ENCODE data around the gene NCK2.
A peak's percentile ranks its signal among the peaks of the same experiment; 100 is the strongest.

The NCK2 gene

DNA sequence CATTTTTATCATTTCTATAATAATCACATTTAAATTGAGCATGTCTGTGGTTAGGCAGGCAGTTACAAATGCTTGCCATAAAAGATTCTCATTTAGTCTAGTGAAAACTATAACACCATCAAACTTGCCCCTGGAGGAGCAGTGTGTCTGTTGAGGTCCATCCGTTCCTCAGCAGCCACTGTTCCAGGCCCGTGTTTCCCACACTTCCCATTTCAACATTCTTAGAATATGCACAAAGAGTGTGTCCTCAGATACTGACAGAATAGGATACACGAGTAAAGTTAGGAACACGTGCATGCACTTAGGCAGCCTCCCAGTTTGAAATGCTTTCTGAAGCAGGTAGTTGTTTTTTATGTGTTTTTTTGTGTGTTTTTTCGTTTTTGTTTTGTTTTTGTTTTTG is 39.9 kb downstream of the NCK2 start:
- Mint-ChIP-seq H3K4me3 (peak overlapping the region; percentile 5), H3K36me3 (peaks cover 5% of the 10 kb centered on the region), H3K4me1 (ENCODE audit: low read depth) (peaks cover 98% of the 10 kb centered on the region), H3K9me3 (ENCODE audit: low read depth) (no peaks in the 10 kb centered on the region), H3K27ac (peak overlapping the region; percentile 97), H3K27me3 (no peaks in the 10 kb centered on the region)

- H3K36me3 Mint-ChIP-seq, result peaks cover 5% of the 10 kb centered on the region
- no peak overlapping the region for H3K4me3 Mint-ChIP-seq
Measured at GRCh38 chr2:105785095-105785847, 40.6 kb downstream of the NCK2 start.

DNA sequence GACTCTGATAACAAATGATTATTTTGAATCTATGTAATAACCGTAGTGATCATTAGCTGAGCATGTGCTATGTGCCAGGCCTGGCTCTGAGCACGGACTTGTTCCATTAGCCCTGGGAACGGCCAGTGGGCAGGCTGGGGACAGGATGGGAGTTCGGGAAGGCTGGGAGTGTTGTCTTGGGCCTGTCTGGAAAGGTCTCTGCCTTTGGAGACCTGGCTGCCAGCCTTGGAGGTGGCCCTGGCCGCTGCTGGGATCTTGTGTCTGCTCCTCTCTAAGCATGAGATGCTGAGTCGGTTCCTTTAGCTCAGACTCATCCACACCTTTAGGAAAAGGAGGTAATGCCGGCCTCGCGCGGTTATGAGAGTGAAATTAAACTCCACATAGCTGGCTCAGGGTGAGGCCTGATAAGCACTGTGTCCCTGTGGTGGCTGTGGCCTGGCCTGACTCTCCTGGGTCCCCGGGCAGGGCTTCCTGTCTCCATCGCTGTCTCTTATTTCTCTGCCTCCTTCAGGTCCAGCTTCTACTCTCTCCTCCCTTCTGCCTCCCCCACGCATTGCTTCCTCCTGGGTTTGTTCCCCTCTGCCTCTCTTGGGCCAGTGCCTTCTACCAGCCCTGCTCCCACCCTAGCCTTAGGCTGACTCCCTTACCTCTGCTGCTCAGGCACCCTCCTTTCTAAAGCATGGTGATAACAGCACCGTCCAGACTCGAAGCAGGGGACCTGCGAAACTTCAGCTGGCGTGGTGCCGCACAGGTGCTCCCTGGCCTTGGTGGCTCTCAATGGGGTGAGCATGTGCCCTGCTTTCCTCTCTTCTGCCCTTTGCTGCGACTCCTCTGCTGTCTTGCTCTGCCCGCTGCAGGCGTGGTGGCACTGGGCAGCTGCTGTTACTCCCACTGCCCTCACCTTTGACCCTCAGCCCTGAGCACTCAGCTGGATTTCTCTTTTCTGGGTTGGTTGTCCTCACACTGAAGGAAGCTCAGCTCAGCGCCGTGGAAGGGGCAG is 41.8 kb downstream of the NCK2 start:
- H3K27me3 Mint-ChIP-seq, result no peaks in the 10 kb centered on the region
- peak overlapping the region; percentile 80 for H3K4me3 Mint-ChIP-seq
- H3K4me1 Mint-ChIP-seq (ENCODE audit: low read depth), result peaks cover 99% of the 10 kb centered on the region
- peaks cover 3% of the 10 kb centered on the region for H3K36me3 Mint-ChIP-seq
- peak overlapping the region; percentile 97 for H3K27ac Mint-ChIP-seq
- no peaks in the 10 kb centered on the region for H3K9me3 Mint-ChIP-seq (ENCODE audit: low read depth)

More at GRCh38 chr2:105785095-105785847, 40.6 kb downstream of the NCK2 start:
- H3K9me3 Mint-ChIP-seq (ENCODE audit: low read depth), result no peaks in the 10 kb centered on the region
- H3K4me1 Mint-ChIP-seq (ENCODE audit: low read depth), result peaks cover 99% of the 10 kb centered on the region
- peak overlapping the region; percentile 97 for H3K27ac Mint-ChIP-seq
- H3K27me3 Mint-ChIP-seq, result no peaks in the 10 kb centered on the region

DNA sequence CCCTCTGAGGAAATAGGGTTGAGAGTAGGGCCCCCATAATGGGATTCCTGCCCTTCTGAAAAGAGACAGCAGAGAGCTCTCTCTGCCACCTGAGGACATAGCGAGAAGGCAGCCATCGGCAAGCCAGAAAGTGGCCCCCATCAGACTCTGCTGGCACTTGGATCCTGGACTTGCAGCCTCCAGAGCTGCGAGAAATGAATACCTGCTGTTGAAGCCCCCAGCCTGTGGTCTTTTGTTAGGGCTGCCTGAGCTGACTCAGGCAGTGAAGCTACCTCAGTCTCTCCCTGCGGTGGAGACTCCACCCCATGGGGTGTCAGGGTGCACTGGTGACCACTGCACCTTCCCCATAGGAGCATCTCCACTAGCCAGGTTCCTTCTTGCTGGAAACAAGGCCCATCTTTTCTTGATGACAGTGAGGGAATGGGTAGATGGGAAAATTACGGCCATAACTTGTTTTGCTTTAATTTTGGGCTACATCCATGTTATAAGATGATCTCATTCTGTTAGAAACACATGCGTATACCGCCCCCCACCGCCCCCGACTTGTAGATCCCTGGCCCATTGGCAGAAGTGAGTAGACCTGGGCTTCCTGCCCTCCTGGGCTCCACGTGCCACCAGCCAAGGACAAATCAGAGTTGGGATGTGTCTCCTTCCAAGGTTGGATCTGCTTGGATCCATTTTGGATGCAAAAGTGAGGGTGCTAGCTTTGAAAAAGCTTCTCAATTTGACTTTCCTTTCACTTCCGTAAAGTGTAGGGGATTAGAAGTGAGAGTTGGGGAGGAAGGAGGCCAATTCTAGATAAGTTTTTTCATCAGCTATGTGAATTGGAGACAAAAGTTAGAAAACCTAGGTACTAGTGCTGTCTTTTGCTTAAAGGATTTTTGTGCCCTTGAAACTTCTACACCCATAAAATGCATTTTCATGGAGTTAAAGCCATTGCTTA is 42.9 kb downstream of the NCK2 start:
- Mint-ChIP-seq H3K27ac (peak overlapping the region; percentile 97), H3K36me3 (peaks cover 6% of the 10 kb centered on the region), H3K9me3 (ENCODE audit: low read depth) (no peaks in the 10 kb centered on the region), H3K27me3 (no peaks in the 10 kb centered on the region), H3K4me3 (peak overlapping the region; percentile 63), H3K4me1 (ENCODE audit: low read depth) (peaks cover 99% of the 10 kb centered on the region)

GRCh38 chr2:105788670-105789290 is 44.1 kb downstream of the NCK2 start:
- Mint-ChIP-seq H3K36me3 (peaks cover 10% of the 10 kb centered on the region), H3K27ac (peak overlapping the region; percentile 96), H3K4me1 (ENCODE audit: low read depth) (peaks cover 99% of the 10 kb centered on the region), H3K4me3 (peak overlapping the region; percentile 30), H3K9me3 (ENCODE audit: low read depth) (no peaks in the 10 kb centered on the region), H3K27me3 (no peaks in the 10 kb centered on the region)

DNA sequence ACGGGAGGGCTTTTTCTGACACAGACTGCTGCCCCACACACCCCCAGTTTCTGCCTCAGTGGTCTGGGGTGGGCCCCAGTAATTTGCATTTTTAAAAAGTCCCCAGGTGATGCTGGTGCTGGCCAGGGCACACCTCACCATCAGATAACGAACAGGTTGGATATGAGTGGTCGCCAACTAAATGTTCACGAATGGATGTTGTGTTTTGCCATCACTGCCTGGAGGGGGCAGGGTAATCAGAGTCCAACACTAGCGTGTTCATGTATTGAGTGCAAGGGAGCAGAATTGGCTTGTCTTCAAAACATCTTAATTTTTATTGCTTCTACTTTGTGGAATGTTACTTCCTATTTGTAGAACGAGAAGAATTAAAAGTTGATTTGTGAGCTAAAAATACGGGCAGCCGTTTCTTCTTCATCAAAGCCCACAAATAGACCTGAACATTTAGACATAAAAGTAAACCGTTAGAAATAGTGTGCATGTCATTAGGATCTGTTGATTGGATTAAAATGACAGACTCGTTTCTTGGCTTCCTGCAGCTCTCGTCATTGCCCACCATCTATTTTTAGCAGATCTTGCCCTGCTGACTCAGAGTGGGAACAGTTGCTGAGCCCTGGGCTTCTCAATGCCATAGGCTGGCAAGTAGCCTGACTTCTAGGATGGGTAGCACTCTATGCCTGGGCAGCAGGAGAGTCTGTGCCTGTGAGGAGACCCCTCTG is 45.2 kb downstream of the NCK2 start:
- H3K36me3 Mint-ChIP-seq, result peaks cover 10% of the 10 kb centered on the region
- peak overlapping the region; percentile 96 for H3K27ac Mint-ChIP-seq
- H3K27me3 Mint-ChIP-seq, result no peaks in the 10 kb centered on the region
- H3K4me1 Mint-ChIP-seq (ENCODE audit: low read depth), result peaks cover 93% of the 10 kb centered on the region
- H3K9me3 Mint-ChIP-seq (ENCODE audit: low read depth), result no peaks in the 10 kb centered on the region
- H3K4me3 Mint-ChIP-seq, result peak overlapping the region; percentile 81

- H3K4me1 Mint-ChIP-seq (ENCODE audit: low read depth), result peaks cover 93% of the 10 kb centered on the region
- H3K27me3 Mint-ChIP-seq, result no peaks in the 10 kb centered on the region
- H3K27ac Mint-ChIP-seq, result peak overlapping the region; percentile 96
- peak overlapping the region; percentile 81 for H3K4me3 Mint-ChIP-seq
- H3K9me3 Mint-ChIP-seq (ENCODE audit: low read depth), result no peaks in the 10 kb centered on the region
- peaks cover 10% of the 10 kb centered on the region for H3K36me3 Mint-ChIP-seq
Measured at GRCh38 chr2:105790461-105791149, 45.9 kb downstream of the NCK2 start.

- Mint-ChIP-seq H3K4me1 (ENCODE audit: low read depth) (peaks cover 93% of the 10 kb centered on the region), H3K27me3 (no peaks in the 10 kb centered on the region), H3K36me3 (peaks cover 8% of the 10 kb centered on the region), H3K9me3 (ENCODE audit: low read depth) (no peaks in the 10 kb centered on the region), H3K27ac (peak overlapping the region; percentile 96), H3K4me3 (peak overlapping the region; percentile 58)
Measured at GRCh38 chr2:105791229-105791628, 46.5 kb downstream of the NCK2 start.

- H3K4me1 Mint-ChIP-seq (ENCODE audit: low read depth), result peaks cover 93% of the 10 kb centered on the region
- no peaks in the 10 kb centered on the region for H3K27me3 Mint-ChIP-seq
- peak overlapping the region; percentile 96 for H3K27ac Mint-ChIP-seq
- H3K4me3 Mint-ChIP-seq, result peak overlapping the region; percentile 23
- peaks cover 8% of the 10 kb centered on the region for H3K36me3 Mint-ChIP-seq
- H3K9me3 Mint-ChIP-seq (ENCODE audit: low read depth), result no peaks in the 10 kb centered on the region
Measured at GRCh38 chr2:105792561-105792960, 47.8 kb downstream of the NCK2 start.

DNA sequence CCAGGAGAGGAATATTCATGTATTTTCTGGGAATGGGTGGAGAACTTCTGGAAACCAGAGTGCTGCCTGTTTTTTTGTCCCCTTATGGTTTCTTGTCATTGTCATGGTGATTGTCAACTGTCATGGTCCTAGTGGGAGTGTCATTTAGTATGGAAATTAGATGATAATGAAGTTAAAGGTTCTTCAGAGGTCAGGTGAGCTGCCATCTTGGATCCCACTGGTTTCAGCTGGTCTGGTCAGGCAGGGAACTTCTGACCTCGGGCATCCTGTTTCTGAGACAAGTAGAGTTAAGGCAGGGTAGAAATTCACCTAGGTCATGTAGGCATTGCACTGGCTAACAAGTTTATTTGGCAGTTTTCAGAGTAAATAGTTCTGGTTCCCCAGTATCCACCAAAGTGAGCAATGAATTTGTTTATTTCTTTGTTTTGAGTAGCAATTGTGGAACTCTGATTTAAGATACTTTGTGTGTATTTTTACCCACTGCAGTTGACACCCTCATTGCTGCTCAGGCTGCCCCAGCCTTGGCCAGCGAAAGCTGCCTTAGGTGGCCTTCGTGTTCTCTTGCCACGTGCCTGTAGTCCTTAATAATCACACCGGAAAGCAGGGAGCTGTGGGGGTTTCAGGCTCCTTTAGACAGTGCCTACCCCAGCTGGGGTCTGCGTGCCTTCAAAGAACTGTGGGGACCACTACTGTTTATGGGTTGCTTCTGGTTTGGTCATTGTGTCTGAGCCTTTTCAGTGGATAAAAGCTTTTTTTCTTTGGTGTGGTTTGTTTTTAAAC is 48.7 kb downstream of the NCK2 start:
- peak overlapping the region; percentile 96 for H3K27ac Mint-ChIP-seq

DNA sequence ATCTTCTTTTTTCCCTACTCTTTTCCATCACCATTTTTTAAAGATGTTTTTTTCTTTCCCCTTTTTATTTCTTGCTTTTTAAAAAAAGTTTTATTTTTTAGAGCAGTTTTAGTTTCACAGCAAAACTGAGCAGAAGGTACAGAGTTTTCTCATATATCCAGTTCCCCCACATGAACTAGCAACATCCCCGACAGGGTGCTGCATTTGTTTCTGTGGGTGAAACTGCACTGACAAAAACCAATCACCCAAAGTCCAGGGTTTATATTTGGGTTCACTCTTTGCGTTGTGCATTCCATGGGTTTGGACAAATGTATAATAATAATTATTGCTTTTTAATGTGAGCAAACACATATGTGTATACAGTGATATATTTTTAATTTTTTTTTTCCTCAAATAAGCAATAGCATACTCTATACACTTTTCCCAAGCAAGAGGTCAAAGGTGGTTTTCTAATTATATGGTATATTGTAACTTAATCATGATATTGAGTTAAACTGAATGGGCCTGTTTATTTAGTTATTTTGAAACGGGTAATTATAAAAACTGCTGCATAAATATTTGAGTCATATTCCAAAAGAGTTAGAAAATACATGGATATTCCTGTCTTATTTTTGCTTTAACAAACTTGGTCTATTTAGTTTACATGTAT is 50.3 kb downstream of the NCK2 start:
- H3K36me3 Mint-ChIP-seq, result peaks cover 8% of the 10 kb centered on the region
- peak overlapping the region; percentile 88 for H3K4me3 Mint-ChIP-seq
- no peaks in the 10 kb centered on the region for H3K27me3 Mint-ChIP-seq
- H3K9me3 Mint-ChIP-seq (ENCODE audit: low read depth), result no peaks in the 10 kb centered on the region
- peaks cover 94% of the 10 kb centered on the region for H3K4me1 Mint-ChIP-seq (ENCODE audit: low read depth)
- peak overlapping the region; percentile 98 for H3K27ac Mint-ChIP-seq

More for the DNA sequence above, 48.7 kb downstream of the NCK2 start:
- Mint-ChIP-seq H3K27me3 (no peaks in the 10 kb centered on the region), H3K36me3 (peaks cover 8% of the 10 kb centered on the region), H3K4me1 (ENCODE audit: low read depth) (peaks cover 94% of the 10 kb centered on the region), H3K4me3 (peak overlapping the region; percentile 18), H3K9me3 (ENCODE audit: low read depth) (no peaks in the 10 kb centered on the region)

- peak overlapping the region; percentile 88 for H3K4me3 Mint-ChIP-seq
- H3K9me3 Mint-ChIP-seq (ENCODE audit: low read depth), result no peaks in the 10 kb centered on the region
- H3K27ac Mint-ChIP-seq, result peak overlapping the region; percentile 98
- no peaks in the 10 kb centered on the region for H3K27me3 Mint-ChIP-seq
- peaks cover 94% of the 10 kb centered on the region for H3K4me1 Mint-ChIP-seq (ENCODE audit: low read depth)
- peaks cover 11% of the 10 kb centered on the region for H3K36me3 Mint-ChIP-seq
Measured at GRCh38 chr2:105795575-105795934, 50.8 kb downstream of the NCK2 start.
